CD14-positive monocyte (primary cell): ENCODE data around the gene TRAK2. TPM values are rescaled to one million over a fixed set of nuclear protein-coding genes. Genes with fewer than 3 reads are reported as not detected.
"Not testable (repeated sequence)": the region's sequence is repeated elsewhere in the genome, so short reads cannot be mapped to it uniquely, and the experiment has no call there.

Experiments used
- DNase-seq, 3 donors: peaks; one replicate each; pipeline ENCODE4 v3.0.0-alpha.2; 2011 to 2022
- H2AFZ ChIP-seq: 2 replicates; pipeline ENCODE4 v1.6.0; 2012; ENCODE audit warnings: mild to moderate bottlenecking, low read depth, low read length, inconsistent platforms; ENCODE audit not compliant: insufficient read depth, poor library complexity, severe bottlenecking
- H3K27ac ChIP-seq, 2 donors: 1 replicate in 1 of 2; 2 replicates in 1 of 2; pipeline ENCODE4 v1.5.1; 2012 to 2013; ENCODE audit warnings: low read length in 2 of 2, control low read depth in 1 of 2, inconsistent platforms in 1 of 2, low read depth in 1 of 2, mild to moderate bottlenecking in 1 of 2
- H3K27me3 ChIP-seq, 2 donors: one replicate each; pipeline versions ENCODE4 v1.6.0 to v1.6.1; 2011 to 2013; ENCODE audit warnings: low read length in 2 of 2; ENCODE audit not compliant: control insufficient read depth in 2 of 2, insufficient read depth in 2 of 2
- H3K36me3 ChIP-seq, 2 donors: replicated peaks in 1 of 2; 1 replicate in 1 of 2; 2 replicates in 1 of 2; pipeline versions ENCODE4 v1.5.1 to v1.6.1; 2012 to 2013; ENCODE audit warnings: low read length in 2 of 2, control low read depth in 1 of 2, inconsistent platforms in 1 of 2, mild to moderate bottlenecking in 1 of 2; ENCODE audit not compliant: insufficient read depth in 2 of 2, control insufficient read depth in 1 of 2
- H3K4me1 ChIP-seq, 2 donors: 1 replicate in 1 of 2; 2 replicates in 1 of 2; pipeline versions ENCODE4 v1.5.1 to v1.6.1; 2012 to 2013; ENCODE audit warnings: low read length in 2 of 2, control low read depth in 1 of 2, inconsistent platforms in 1 of 2, mild to moderate bottlenecking in 1 of 2, moderate library complexity in 1 of 2; ENCODE audit not compliant: insufficient read depth in 2 of 2, control insufficient read depth in 1 of 2
- H3K4me2 ChIP-seq: replicated peaks from 2 replicates; pipeline ENCODE3; 2012; ENCODE audit warnings: low read length, moderate library complexity, mild to moderate bottlenecking; ENCODE audit not compliant: poor library complexity, severe bottlenecking; ENCODE audit errors: extremely low read depth
- H3K4me3 ChIP-seq, 3 experiments: fragments of 200-600 bp in 1 of 3; sonication (generic) in 1 of 3; replicated peaks in 1 of 3; 1 replicate in 2 of 3; 2 replicates in 1 of 3; pipeline ENCODE4 v1.5.1; 2011 to 2013; ENCODE audit warnings: low read length in 3 of 3, mild to moderate bottlenecking in 3 of 3, control low read depth in 2 of 3, low read depth in 2 of 3, inconsistent platforms in 1 of 3, moderate library complexity in 1 of 3
- H3K79me2 ChIP-seq: 2 replicates; pipeline ENCODE4 v1.6.0; 2012; ENCODE audit warnings: mild to moderate bottlenecking, control low read depth, inconsistent platforms, low read length, moderate library complexity; ENCODE audit not compliant: insufficient read depth
- H3K9ac ChIP-seq: 2 replicates; pipeline ENCODE4 v1.6.0; 2017; ENCODE audit warnings: low read length, mild to moderate bottlenecking; ENCODE audit not compliant: insufficient read depth, poor library complexity, severe bottlenecking
- H3K9me3 ChIP-seq, 2 donors: replicated peaks in 1 of 2; 1 replicate in 1 of 2; 2 replicates in 1 of 2; pipeline versions ENCODE4 v1.5.1 to v1.6.1; 2012 to 2013; ENCODE audit warnings: low read length in 2 of 2, control low read depth in 1 of 2; ENCODE audit not compliant: control insufficient read depth in 1 of 2, insufficient read depth in 1 of 2
- H4K20me1 ChIP-seq: 2 replicates; pipeline ENCODE4 v1.6.0; 2012; ENCODE audit warnings: mild to moderate bottlenecking, low read length, control low read depth, moderate library complexity; ENCODE audit not compliant: insufficient read depth
- H3K27ac Mint-ChIP-seq, 7 donors: one replicate each; pipeline ENCODE4 v1.8.0; 2020; ENCODE audit warnings: mild to moderate bottlenecking in 7 of 7, mixed read lengths in 7 of 7, moderate library complexity in 6 of 7, inconsistent platforms in 2 of 7
- H3K27me3 Mint-ChIP-seq, 3 donors: one replicate each; pipeline ENCODE4 v1.8.0; 2021 to 2022; ENCODE audit warnings: low read depth in 3 of 3, mild to moderate bottlenecking in 3 of 3, mixed read lengths in 3 of 3, moderate library complexity in 3 of 3, inconsistent platforms in 1 of 3
- H3K36me3 Mint-ChIP-seq, 2 donors: one replicate each; pipeline ENCODE4 v1.8.0; 2020; ENCODE audit warnings: mixed read lengths in 2 of 2, inconsistent platforms in 1 of 2, mild to moderate bottlenecking in 1 of 2
- H3K4me1 Mint-ChIP-seq: one replicate; pipeline ENCODE4 v1.8.0; 2020; ENCODE audit warnings: mild to moderate bottlenecking, mixed read lengths
- H3K4me3 Mint-ChIP-seq, 2 donors: one replicate each; pipeline ENCODE4 v1.8.0; 2020; ENCODE audit warnings: mild to moderate bottlenecking in 2 of 2, mixed read lengths in 2 of 2, moderate library complexity in 1 of 2
- H3K9me3 Mint-ChIP-seq, 7 donors: one replicate each; pipeline ENCODE4 v1.8.0; 2020 to 2022; ENCODE audit warnings: mixed read lengths in 7 of 7, mild to moderate bottlenecking in 6 of 7, moderate library complexity in 6 of 7, inconsistent platforms in 2 of 7
- CTCF ChIP-seq: fragments of 200-600 bp; IDR thresholded peaks from one replicate; pipeline ENCODE4 v1.8.0; 2022; ENCODE audit warnings: antibody characterized with exemption, mild to moderate bottlenecking
- WGBS: methylation state at CpG from one replicate; pipeline ENCODE4 v1.1.5; 2013; ENCODE audit warnings: missing lambda C conversion rate; ENCODE audit not compliant: insufficient coverage; 5-methylcytosine and 5-hydroxymethylcytosine counted together
- intact Hi-C, 2 donors: fragments of 100-400 bp; cut with micrococcal nuclease; formaldehyde crosslinking; loops; one replicate each; pipeline versions ENCODE4 v1.15.0 to v1.15.1; 2023
- polyA plus RNA-seq, 3 donors: library from polyadenylated mRNA; depleted of rRNA in 1 of 3; unstranded in 2 of 3; stranded (reverse) in 1 of 3; fragments of 300-500 nt in 2 of 3; fragments of >200 nt in 1 of 3; fragmentation: Illumina TruSeq in 2 of 3; gene quantifications; 1 replicate in 2 of 3; 2 replicates in 1 of 3; pipeline ENCODE4 v1.2.3, GENCODE V29; 2012 to 2021

TRAK2 gene
- polyA plus RNA-seq, 3 donors = 7.6 to 16.8 (median 15.3) TPM

GRCh38 chr2:201430839-201431238 is 20.4 kb downstream of the TRAK2 start:
- intact Hi-C loops = no loop called here

GRCh38 chr2:201430322-201430721 is 20.9 kb downstream of the TRAK2 start:
- H3K9me3 ChIP-seq, H3K9ac ChIP-seq, DNase-seq, H3K4me3 Mint-ChIP-seq, H3K4me3 ChIP-seq, H3K36me3 ChIP-seq, H3K27ac Mint-ChIP-seq, H3K4me1 ChIP-seq, H2AFZ ChIP-seq, intact Hi-C loops, H3K9me3 Mint-ChIP-seq, H3K27me3 Mint-ChIP-seq, H3K27me3 ChIP-seq, H3K4me2 ChIP-seq, H3K27ac ChIP-seq: not testable (repeated sequence)
- Histone ChIP-seq H4K20me1 (peaks cover 32% of the 10 kb centered on the region), H3K79me2 (peaks cover 30% of the 10 kb centered on the region)
- Mint-ChIP-seq H3K36me3 (peaks cover 10 to 17% of the 10 kb centered on the region in 2 donors), H3K4me1 (peaks cover 19% of the 10 kb centered on the region)
- WGBS = 100% methylated on average over 7 of the region's 12 CpGs

More at GRCh38 chr2:201430839-201431238, 20.4 kb downstream of the TRAK2 start:
- Mint-ChIP-seq H3K36me3 (peaks cover 10 to 17% of the 10 kb centered on the region in 2 donors), H3K4me3 (no peak overlapping the region), H3K4me1 (peaks cover 19% of the 10 kb centered on the region), H3K9me3 (peaks cover 0 to 7% (median 5%) of the 10 kb centered on the region in 7 donors), H3K27me3 (no peaks in the 10 kb centered on the region), H3K27ac (peak overlapping the region in 1 of 7 donors; percentile 58)
- Histone ChIP-seq H3K27me3 (no peaks in the 10 kb centered on the region), H3K9me3 (no peaks in the 10 kb centered on the region), H3K4me2 (no peak overlapping the region), H3K79me2 (peaks cover 35% of the 10 kb centered on the region), H2AFZ (no peak overlapping the region), H3K9ac (no peak overlapping the region), H4K20me1 (peaks cover 34% of the 10 kb centered on the region), H3K27ac (no peak overlapping the region), H3K4me1 (peaks cover 8 to 9% of the 10 kb centered on the region in 2 donors), H3K36me3 (no peaks in the 10 kb centered on the region), H3K4me3 (no peak overlapping the region)
- no peak for DNase-seq
- WGBS = 100% methylated on average over 2 of the region's 5 CpGs
- TF ChIP-seq CTCF = no peak

- not testable (repeated sequence) for H3K36me3 ChIP-seq
Observed at GRCh38 chr2:201429835-201430234, 21.4 kb downstream of the TRAK2 start.

GRCh38 chr2:201428366-201428765 is 22.9 kb downstream of the TRAK2 start:
- H3K9me3 Mint-ChIP-seq, H3K4me1 ChIP-seq, H3K27me3 ChIP-seq, DNase-seq, H3K9ac ChIP-seq, H3K27ac Mint-ChIP-seq, H3K4me3 Mint-ChIP-seq, H2AFZ ChIP-seq, H3K27me3 Mint-ChIP-seq, H3K4me3 ChIP-seq, H3K27ac ChIP-seq, H3K4me2 ChIP-seq, intact Hi-C loops, H3K9me3 ChIP-seq, H3K36me3 ChIP-seq: not testable (repeated sequence)
- Histone ChIP-seq H3K79me2 (peaks cover 29% of the 10 kb centered on the region), H4K20me1 (peaks cover 35% of the 10 kb centered on the region)
- H3K36me3 Mint-ChIP-seq = peaks cover 11 to 17% of the 10 kb centered on the region in 2 donors
- peaks cover 14% of the 10 kb centered on the region for H3K4me1 Mint-ChIP-seq

More at GRCh38 chr2:201429835-201430234, 21.4 kb downstream of the TRAK2 start:
- intact Hi-C loops, H3K27ac Mint-ChIP-seq, H3K27me3 ChIP-seq, H3K9me3 Mint-ChIP-seq, H3K9ac ChIP-seq, H3K4me3 Mint-ChIP-seq, DNase-seq, H3K4me2 ChIP-seq, H3K4me1 ChIP-seq, H3K4me3 ChIP-seq, H2AFZ ChIP-seq, H3K9me3 ChIP-seq, H3K27me3 Mint-ChIP-seq, H3K27ac ChIP-seq: not testable (repeated sequence)
- peaks cover 28% of the 10 kb centered on the region for H4K20me1 ChIP-seq
- H3K79me2 ChIP-seq = peaks cover 28% of the 10 kb centered on the region
- H3K36me3 Mint-ChIP-seq = peaks cover 10 to 17% of the 10 kb centered on the region in 2 donors
- H3K4me1 Mint-ChIP-seq = peaks cover 19% of the 10 kb centered on the region
- 100% methylated on average over 6 of the region's 6 CpGs for whole genome bisulfite sequencing
